Calu3 (cell line): ENCODE measurements around the gene LTC4S. TPM values are rescaled to one million over a fixed set of nuclear protein-coding genes. Genes with fewer than 3 reads are reported as not detected.

ENCODE experiments used
- BruUV-seq: library from RNA; stranded (reverse); fragments of 400-500 nt; replicated peaks from 2 replicates; lab custom pipeline; 2021; lab: Mats Ljungman, UMichigan
- CTCF ChIA-PET: fragments of 300-600 bp; sonication (Branson Sonifier 250); formaldehyde crosslinking; loops from one replicate; lab custom pipeline; 2022; ENCODE audit warnings: antibody characterized with exemption; lab: Charles Lee
- DNase-seq: peaks from one replicate; pipeline ENCODE4 v3.0.0; 2022
- H3K27ac Mint-ChIP-seq: one replicate; pipeline ENCODE4 v1.8.0; 2022; ENCODE audit warnings: mixed read lengths; ENCODE audit not compliant: unreplicated experiment
- H3K27me3 Mint-ChIP-seq: one replicate; pipeline ENCODE4 v1.8.0; 2022; ENCODE audit warnings: mixed read lengths; ENCODE audit not compliant: unreplicated experiment
- H3K36me3 Mint-ChIP-seq: one replicate; pipeline ENCODE4 v1.8.0; 2022; ENCODE audit warnings: mild to moderate bottlenecking, moderate library complexity, mixed read lengths; ENCODE audit not compliant: insufficient read depth, unreplicated experiment
- H3K4me1 Mint-ChIP-seq: one replicate; pipeline ENCODE4 v1.8.0; 2022; ENCODE audit warnings: mild to moderate bottlenecking, low read depth, mixed read lengths; ENCODE audit not compliant: unreplicated experiment
- H3K4me3 Mint-ChIP-seq: one replicate; pipeline ENCODE4 v1.8.0; 2022; ENCODE audit warnings: mild to moderate bottlenecking, low read depth, moderate library complexity, mixed read lengths; ENCODE audit not compliant: unreplicated experiment
- H3K9me3 Mint-ChIP-seq: one replicate; pipeline ENCODE4 v1.8.0; 2022; ENCODE audit warnings: low read depth, mixed read lengths; ENCODE audit not compliant: unreplicated experiment
- intact Hi-C: fragments of 100-400 bp; cut with micrococcal nuclease; formaldehyde crosslinking; loops from one replicate; pipeline ENCODE4 v1.10.0; 2022; ENCODE audit not compliant: unreplicated experiment
- total RNA-seq: library from RNA; stranded (reverse); gene quantifications from 2 replicates; pipeline ENCODE4 v1.2.3, GENCODE V29; 2022
- TF ChIP-seq, protein P1 (sequence below): fragments of 200-600 bp; IDR thresholded peaks from one replicate; pipeline ENCODE4 v1.8.0; 2022; ENCODE audit warnings: antibody characterized with exemption; ENCODE audit not compliant: unreplicated experiment

The LTC4S gene
- total RNA-seq, 1 experiment from 2014 or later, result 4.9 TPM

DNA sequence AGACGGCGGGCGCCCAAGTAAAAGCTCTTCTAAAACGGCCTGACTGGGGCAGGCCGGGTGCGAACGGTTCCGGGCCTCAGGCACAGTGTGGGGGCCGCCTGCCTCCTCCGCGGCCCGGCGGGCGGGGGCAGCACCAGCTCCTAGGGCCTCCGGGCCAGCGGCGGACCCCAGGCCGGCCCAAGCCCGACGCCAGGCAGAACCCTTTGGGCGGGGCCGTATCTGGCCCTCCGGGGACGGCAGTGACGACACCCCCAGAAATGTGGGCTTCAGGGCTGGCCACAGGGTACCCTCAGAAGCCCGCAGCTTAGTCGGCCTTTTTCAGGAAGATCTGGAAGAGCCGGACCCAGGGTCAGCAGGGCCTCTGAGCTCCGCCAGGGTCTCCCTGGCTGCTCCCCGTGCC, 4.0 kb downstream of the LTC4S start:
- TF ChIP-seq, protein P1, sequence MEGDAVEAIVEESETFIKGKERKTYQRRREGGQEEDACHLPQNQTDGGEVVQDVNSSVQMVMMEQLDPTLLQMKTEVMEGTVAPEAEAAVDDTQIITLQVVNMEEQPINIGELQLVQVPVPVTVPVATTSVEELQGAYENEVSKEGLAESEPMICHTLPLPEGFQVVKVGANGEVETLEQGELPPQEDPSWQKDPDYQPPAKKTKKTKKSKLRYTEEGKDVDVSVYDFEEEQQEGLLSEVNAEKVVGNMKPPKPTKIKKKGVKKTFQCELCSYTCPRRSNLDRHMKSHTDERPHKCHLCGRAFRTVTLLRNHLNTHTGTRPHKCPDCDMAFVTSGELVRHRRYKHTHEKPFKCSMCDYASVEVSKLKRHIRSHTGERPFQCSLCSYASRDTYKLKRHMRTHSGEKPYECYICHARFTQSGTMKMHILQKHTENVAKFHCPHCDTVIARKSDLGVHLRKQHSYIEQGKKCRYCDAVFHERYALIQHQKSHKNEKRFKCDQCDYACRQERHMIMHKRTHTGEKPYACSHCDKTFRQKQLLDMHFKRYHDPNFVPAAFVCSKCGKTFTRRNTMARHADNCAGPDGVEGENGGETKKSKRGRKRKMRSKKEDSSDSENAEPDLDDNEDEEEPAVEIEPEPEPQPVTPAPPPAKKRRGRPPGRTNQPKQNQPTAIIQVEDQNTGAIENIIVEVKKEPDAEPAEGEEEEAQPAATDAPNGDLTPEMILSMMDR, result no peak
- H3K27ac Mint-ChIP-seq, result peak overlapping the region; percentile 87
- H3K27me3 Mint-ChIP-seq, result no peaks in the 10 kb centered on the region
- H3K36me3 Mint-ChIP-seq, result peaks cover 100% of the 10 kb centered on the region
- DNase-seq, result no peak
- CTCF ChIA-PET, result interaction anchor here (1.2 kb wide), 1 partner anchor 9 kb away, joined by 3 read pairs; no protein-coding TSS in a partner anchor
- no peaks in the 10 kb centered on the region for H3K9me3 Mint-ChIP-seq
- peaks cover 27% of the 10 kb centered on the region for H3K4me1 Mint-ChIP-seq
- intact Hi-C loops, result no loop called here
- BruUV-seq, result no TSS peak
- H3K4me3 Mint-ChIP-seq, result peak overlapping the region; percentile 72

DNA sequence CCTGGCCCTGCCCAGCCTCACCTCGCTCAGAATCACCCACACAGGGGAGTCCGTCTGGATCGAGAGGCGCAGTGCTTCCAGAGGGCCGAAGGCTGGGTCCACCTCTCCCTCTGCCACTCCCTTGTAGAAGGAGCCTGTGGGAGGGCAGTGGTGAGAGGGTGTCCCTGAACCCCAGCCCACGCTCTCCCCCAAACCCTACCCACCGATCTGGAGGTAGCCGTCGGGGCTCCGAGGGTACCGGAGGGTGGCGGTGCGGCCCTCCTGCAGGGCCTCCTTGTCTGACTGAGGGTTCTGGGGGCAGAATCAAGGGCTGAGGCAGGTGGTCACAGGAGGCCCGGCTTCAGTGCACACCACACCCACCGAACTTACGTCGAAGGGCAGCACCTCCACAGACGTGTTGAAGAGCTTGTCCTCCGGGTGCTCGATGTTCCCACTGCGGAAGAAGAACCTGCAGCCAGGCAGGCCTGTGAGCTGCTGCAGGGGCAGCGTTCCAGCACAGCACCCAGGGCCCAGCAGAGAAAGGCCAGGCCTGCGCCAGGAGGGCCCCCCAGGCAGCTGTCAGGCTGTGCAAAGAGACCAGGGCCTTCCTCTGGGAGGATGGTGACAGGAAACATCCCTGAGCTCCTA, 4.5 kb downstream of the LTC4S start:
- TF ChIP-seq, protein P1, result no peak
- CTCF ChIA-PET, result interaction anchor here (1.2 kb wide), 1 partner anchor 10 kb away, joined by 3 read pairs; no protein-coding TSS in a partner anchor
- no TSS peak for BruUV-seq
- Mint-ChIP-seq H3K9me3 (no peaks in the 10 kb centered on the region), H3K4me3 (no peak overlapping the region), H3K36me3 (peaks cover 100% of the 10 kb centered on the region), H3K27me3 (no peaks in the 10 kb centered on the region), H3K4me1 (peaks cover 31% of the 10 kb centered on the region), H3K27ac (no peak overlapping the region)
- intact Hi-C loops, result no loop called here
- DNase-seq, result no peak

DNA sequence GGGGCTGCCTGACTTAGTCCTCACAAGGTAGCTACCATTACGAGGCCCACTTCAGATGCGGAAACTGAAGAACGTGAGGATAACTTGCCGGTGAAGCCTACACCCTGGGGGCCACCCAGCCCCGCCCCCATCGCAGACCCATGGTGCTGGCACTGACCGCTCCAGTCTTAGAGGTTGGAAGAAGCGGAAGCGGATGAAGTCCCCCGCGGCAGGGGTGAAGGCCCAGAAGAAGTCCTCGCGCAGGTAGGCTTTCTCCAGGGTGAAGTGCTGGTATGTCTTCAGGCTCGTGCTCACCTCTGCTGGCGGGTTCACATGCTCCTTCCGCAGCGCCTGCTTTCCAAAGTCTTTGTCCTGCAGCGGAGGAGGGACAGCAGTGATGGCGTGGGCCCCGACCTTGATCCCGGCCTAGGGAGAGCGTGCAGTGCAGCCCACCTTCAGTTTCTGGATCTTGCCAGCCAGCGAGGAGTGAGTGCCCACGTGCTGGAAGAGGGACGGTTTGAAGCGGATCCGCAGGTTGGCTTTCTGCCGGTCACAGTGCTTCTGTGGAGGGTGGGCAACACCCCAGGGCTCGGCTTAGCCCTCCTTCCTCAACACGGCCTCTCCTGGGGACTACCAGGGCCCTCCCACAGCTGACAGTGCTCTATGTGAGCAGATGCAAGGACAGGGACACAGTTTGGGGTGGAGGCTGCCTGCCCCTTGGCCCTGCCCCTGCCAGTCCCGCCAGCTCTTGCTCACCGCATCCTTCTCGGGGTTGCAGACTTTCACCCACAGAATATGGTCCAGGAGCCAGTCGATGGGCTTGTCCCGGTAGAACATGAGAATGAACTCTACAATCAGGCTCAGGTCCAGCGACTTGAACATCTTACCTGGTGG, 5.2 kb downstream of the LTC4S start:
- H3K36me3 Mint-ChIP-seq, result peaks cover 100% of the 10 kb centered on the region
- intact Hi-C loops, result no loop called here

DNA sequence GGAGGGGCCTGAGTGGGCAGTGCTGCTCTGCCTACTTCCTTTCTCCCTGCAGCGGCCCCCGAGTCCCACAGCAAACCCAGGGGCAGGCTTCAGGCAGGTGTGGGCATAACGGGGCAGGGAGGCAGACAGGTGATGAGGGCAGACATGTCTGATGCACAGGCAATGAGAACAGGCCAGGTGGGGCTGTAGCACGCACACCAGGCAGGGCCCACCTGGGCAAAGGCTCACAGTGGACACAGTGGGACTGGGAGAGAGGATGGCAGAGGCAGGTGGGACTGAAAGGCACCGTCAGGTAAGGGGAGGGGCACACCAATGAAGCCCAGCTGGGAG, 5.8 kb downstream of the LTC4S start:
- no peak for DNase-seq
- no peaks in the 10 kb centered on the region for H3K9me3 Mint-ChIP-seq
- intact Hi-C loops, result no loop called here
- no peaks in the 10 kb centered on the region for H3K27me3 Mint-ChIP-seq
- H3K4me1 Mint-ChIP-seq, result peaks cover 39% of the 10 kb centered on the region
- TF ChIP-seq, protein P1, result no peak
- no TSS peak for BruUV-seq
- no peak overlapping the region for H3K4me3 Mint-ChIP-seq
- H3K36me3 Mint-ChIP-seq, result peaks cover 100% of the 10 kb centered on the region
- CTCF ChIA-PET, result no interaction called here
- H3K27ac Mint-ChIP-seq, result peak overlapping the region; percentile 23

More for the DNA sequence above, 5.2 kb downstream of the LTC4S start:
- Mint-ChIP-seq H3K4me1 (peaks cover 39% of the 10 kb centered on the region), H3K4me3 (no peak overlapping the region), H3K27ac (peak overlapping the region; percentile 23), H3K27me3 (no peaks in the 10 kb centered on the region), H3K9me3 (no peaks in the 10 kb centered on the region)
- no peak for DNase-seq
- TF ChIP-seq, protein P1, result no peak
- TSS peak; percentile 8 for BruUV-seq
- CTCF ChIA-PET, result no interaction called here
